ENCODE data around the gene AHNAK2. TPM values are rescaled to one million over a fixed set of nuclear protein-coding genes. Genes with fewer than 3 reads are reported as not detected.
"Not testable (repeated sequence)": the region's sequence is repeated elsewhere in the genome, so short reads cannot be mapped to it uniquely, and the experiment has no call there.

Gene AHNAK2
- total RNA-seq (2014; rRNA removed; shearing (Covaris generic)) (58.0 and 64.9 TPM in 2 replicates), polyA plus RNA-seq (2016; fragmentation: Nextera tagmentation; extraction: Ambion mirVana) (38.3 and 38.9 TPM in 2 replicates)

- in situ Hi-C loops (cut with MboI) = no loop called here
- H3K27ac ChIP-seq = no peak within 1 kb of the TSS
- no peaks in the 10 kb centered on the region for H3K79me2 ChIP-seq (ENCODE audit: insufficient read depth)
- H2AFZ ChIP-seq = peak within 1 kb of the TSS; percentile 81
- H4K20me1 ChIP-seq (ENCODE audit: insufficient read depth) = no peaks in the 10 kb centered on the region
- peak; percentile 90 for DNase-seq
- H3K4me1 ChIP-seq (ENCODE audit: insufficient read depth) = peaks cover 10% of the 10 kb centered on the region
- H3K27me3 ChIP-seq (replicated peaks; ENCODE audit: insufficient read depth) = no peaks in the 10 kb centered on the region
- TF ChIP-seq EZH2 (IDR thresholded peaks at IDR 0.05; ENCODE audit: insufficient read depth, poor library complexity, severe bottlenecking) (no peak), EZH2phosphoT487 (IDR thresholded peaks at IDR 0.05; ENCODE audit: insufficient read depth, low read depth) (no peak)
- no peaks in the 10 kb centered on the region for H3K9me2 ChIP-seq (ENCODE audit: insufficient read depth)
- no peaks in the 10 kb centered on the region for H3K9me3 ChIP-seq (ENCODE audit: low read depth)
- H3K4me3 ChIP-seq = peak within 1 kb of the TSS; percentile 68
- no peaks in the 10 kb centered on the region for H3F3A ChIP-seq (ENCODE audit: insufficient read depth)
- H3K4me2 ChIP-seq (ENCODE audit: unreplicated experiment) = peak within 1 kb of the TSS; percentile 82
- no peaks in the 10 kb centered on the region for H3K36me3 ChIP-seq (ENCODE audit: low read depth)
- H3K9ac ChIP-seq = peak within 1 kb of the TSS; percentile 51
- WGBS, 2 experiments (ENCODE audit: low coverage in 1 of 2, low lambda C conversion rate in 2 of 2, missing lambda C conversion rate in 2 of 2) = 10 to 15% methylated on average over 33 to 56 of the region's 111 CpGs
These were observed at the start of gene AHNAK2 for GRCh38 chr14:104977681-104978653. TSS of gene AHNAK2 (minus strand) at chr14:104978374. CDS start at chr14:104978237, 137 bp downstream.

- H3K27ac ChIP-seq = peak overlapping the region; percentile 62
- H3K36me3 ChIP-seq (ENCODE audit: low read depth); H3K9me2 ChIP-seq (ENCODE audit: insufficient read depth); H3K27me3 ChIP-seq (replicated peaks; ENCODE audit: insufficient read depth); H3K4me3 ChIP-seq; H3K79me2 ChIP-seq (ENCODE audit: insufficient read depth); in situ Hi-C loops (cut with MboI); H3K9me3 ChIP-seq (ENCODE audit: low read depth); H4K20me1 ChIP-seq (ENCODE audit: insufficient read depth); H3K9ac ChIP-seq: not testable (repeated sequence)
- peaks cover 41% of the 10 kb centered on the region for H3K4me1 ChIP-seq (ENCODE audit: insufficient read depth)
- peaks cover 54% of the 10 kb centered on the region for H3F3A ChIP-seq (ENCODE audit: insufficient read depth)
- DNase-seq = peak; percentile 53
- H3K4me2 ChIP-seq (ENCODE audit: unreplicated experiment) = peak overlapping the region; percentile 36
- WGBS, 2 experiments (ENCODE audit: low coverage in 1 of 2, low lambda C conversion rate in 2 of 2, missing lambda C conversion rate in 2 of 2) = 46 to 59% methylated on average over 4 of the region's 4 CpGs
- 0 out of 2 replicates have a peak overlapping the region, but pooled peaks have one; percentile 8 for H2AFZ ChIP-seq
These were observed 49.5 kb upstream of the AHNAK2 start for GRCh38 chr14:105027718-105028117.

- in situ Hi-C loops (cut with MboI) = no loop called here
- peak; percentile 46 for DNase-seq
- Histone ChIP-seq H3F3A (ENCODE audit: insufficient read depth) (peaks cover 59% of the 10 kb centered on the region), H3K9ac (no peak overlapping the region), H3K79me2 (ENCODE audit: insufficient read depth) (peaks cover 7% of the 10 kb centered on the region; the same call in 1 of the 2 replicates), H3K4me1 (ENCODE audit: insufficient read depth) (peaks cover 48% of the 10 kb centered on the region), H2AFZ (no peak overlapping the region), H3K4me2 (ENCODE audit: unreplicated experiment) (no peak overlapping the region), H3K36me3 (ENCODE audit: low read depth) (no peaks in the 10 kb centered on the region), H3K27me3 (replicated peaks; ENCODE audit: insufficient read depth) (no peaks in the 10 kb centered on the region), H3K9me3 (ENCODE audit: low read depth) (no peaks in the 10 kb centered on the region), H3K27ac (peak overlapping the region; percentile 62), H3K4me3 (no peak overlapping the region), H3K9me2 (ENCODE audit: insufficient read depth) (no peaks in the 10 kb centered on the region), H4K20me1 (ENCODE audit: insufficient read depth) (no peaks in the 10 kb centered on the region)
- 19 to 20% methylated on average over 1 of the region's 1 CpG for WGBS, 2 experiments (ENCODE audit: low coverage in 1 of 2, low lambda C conversion rate in 2 of 2, missing lambda C conversion rate in 2 of 2)
- no peak for TF ChIP-seq EZH2phosphoT487 (IDR thresholded peaks at IDR 0.05; ENCODE audit: insufficient read depth, low read depth)
- TF ChIP-seq EZH2 (IDR thresholded peaks at IDR 0.05; ENCODE audit: insufficient read depth, poor library complexity, severe bottlenecking) = no peak
These were observed 48.8 kb upstream of the AHNAK2 start for GRCh38 chr14:105026802-105027563.

- Histone ChIP-seq H2AFZ (no peak overlapping the region), H3K79me2 (ENCODE audit: insufficient read depth) (peaks cover 13% of the 10 kb centered on the region), H3F3A (ENCODE audit: insufficient read depth) (peaks cover 64% of the 10 kb centered on the region), H3K27me3 (replicated peaks; ENCODE audit: insufficient read depth) (no peaks in the 10 kb centered on the region), H3K9me2 (ENCODE audit: insufficient read depth) (no peaks in the 10 kb centered on the region), H3K4me2 (ENCODE audit: unreplicated experiment) (peak overlapping the region; percentile 18), H3K4me1 (ENCODE audit: insufficient read depth) (peaks cover 48% of the 10 kb centered on the region), H3K36me3 (ENCODE audit: low read depth) (no peaks in the 10 kb centered on the region), H3K27ac (peak overlapping the region; percentile 94), H4K20me1 (ENCODE audit: insufficient read depth) (no peaks in the 10 kb centered on the region), H3K9ac (no peak overlapping the region; the same call in 1 of the 2 replicates), H3K9me3 (ENCODE audit: low read depth) (no peaks in the 10 kb centered on the region), H3K4me3 (no peak overlapping the region)
- peak; percentile 68 for DNase-seq
- in situ Hi-C loops (cut with MboI) = no loop called here
- TF ChIP-seq EZH2phosphoT487 (IDR thresholded peaks at IDR 0.05; ENCODE audit: insufficient read depth, low read depth) = no peak
- TF ChIP-seq EZH2 (IDR thresholded peaks at IDR 0.05; ENCODE audit: insufficient read depth, poor library complexity, severe bottlenecking) = no peak
- 78 to 81% methylated on average over 16 of the region's 16 CpGs for WGBS, 2 experiments (ENCODE audit: low coverage in 1 of 2, low lambda C conversion rate in 2 of 2, missing lambda C conversion rate in 2 of 2)
These were observed 48.0 kb upstream of the AHNAK2 start for GRCh38 chr14:105026033-105026785.
